ENCODE data around the gene ITPRIP. TPM values are rescaled to one million over a fixed set of nuclear protein-coding genes. Genes with fewer than 3 reads are reported as not detected.

ITPRIP gene
- total and polyA plus RNA-seq, 9 donors, result 10.1 to 38.1 (median 24.7) TPM

GRCh38 chr10:104324931-104325330 is 13.3 kb downstream of the ITPRIP start:
- no peaks in the 10 kb centered on the region for H3K36me3 ChIP-seq
- H3K4me1 ChIP-seq (ENCODE audit: insufficient read depth), result peaks cover 43% of the 10 kb centered on the region
- no peaks in the 10 kb centered on the region for H3K27me3 ChIP-seq
- H3K27ac ChIP-seq, result no peak overlapping the region
- TF ChIP-seq CTCF (IDR thresholded peaks at IDR 0.05) (no peak), EP300 (IDR thresholded peaks at IDR 0.05) (no peak), POLR2A (IDR thresholded peaks at IDR 0.05) (no peak)
- 94 to 98% (median 96%) methylated on average over 10 of the region's 10 CpGs for WGBS, 3 donors
- no peaks in the 10 kb centered on the region for H3K9me3 ChIP-seq
- H3K4me3 ChIP-seq, result no peak overlapping the region
- no peak for DNase-seq
- intact Hi-C loops (cut with DNase I), result no loop called here

GRCh38 chr10:104324221-104324686 is 14.0 kb downstream of the ITPRIP start:
- intact Hi-C loops (cut with DNase I), result no loop called here
- 84 to 87% (median 86%) methylated on average over 9 of the region's 9 CpGs for WGBS, 3 donors
- peak in 3 of 5 donors; percentile 7 to 25 (median 14) for DNase-seq
- Histone ChIP-seq H3K9me3 (no peaks in the 10 kb centered on the region), H3K27me3 (no peaks in the 10 kb centered on the region), H3K27ac (no peak overlapping the region), H3K4me1 (ENCODE audit: insufficient read depth) (peaks cover 37% of the 10 kb centered on the region), H3K4me3 (no peak overlapping the region), H3K36me3 (no peaks in the 10 kb centered on the region)
- TF ChIP-seq EP300 (IDR thresholded peaks at IDR 0.05) (no peak), CTCF (IDR thresholded peaks at IDR 0.05) (no peak), POLR2A (IDR thresholded peaks at IDR 0.05) (no peak)

GRCh38 chr10:104323760-104324201 is 14.5 kb downstream of the ITPRIP start:
- peak in 1 of 5 donors; percentile 7 for DNase-seq
- peaks cover 38% of the 10 kb centered on the region for H3K4me1 ChIP-seq (ENCODE audit: insufficient read depth)
- TF ChIP-seq EP300 (IDR thresholded peaks at IDR 0.05) (no peak), POLR2A (IDR thresholded peaks at IDR 0.05) (no peak), CTCF (IDR thresholded peaks at IDR 0.05) (no peak)
- intact Hi-C loops (cut with DNase I), result no loop called here
- no peaks in the 10 kb centered on the region for H3K27me3 ChIP-seq
- no peak overlapping the region for H3K27ac ChIP-seq
- H3K36me3 ChIP-seq, result no peaks in the 10 kb centered on the region
- 95 to 96% (median 96%) methylated on average over 4 of the region's 4 CpGs for WGBS, 3 donors
- H3K9me3 ChIP-seq, result no peaks in the 10 kb centered on the region
- H3K4me3 ChIP-seq, result no peak overlapping the region

- peak in 1 of 5 donors; percentile 9 for DNase-seq
- 82 to 88% (median 87%) methylated on average over 1 of the region's 1 CpG for WGBS, 3 donors
Observed at GRCh38 chr10:104323085-104323484, 15.2 kb downstream of the ITPRIP start.

More at GRCh38 chr10:104323085-104323484, 15.2 kb downstream of the ITPRIP start:
- TF ChIP-seq EP300 (IDR thresholded peaks at IDR 0.05) (no peak), POLR2A (IDR thresholded peaks at IDR 0.05) (no peak), CTCF (IDR thresholded peaks at IDR 0.05) (no peak)
- intact Hi-C loops (cut with DNase I), result no loop called here
- Histone ChIP-seq H3K9me3 (no peaks in the 10 kb centered on the region), H3K4me1 (ENCODE audit: insufficient read depth) (peaks cover 36% of the 10 kb centered on the region), H3K27ac (no peak overlapping the region), H3K4me3 (no peak overlapping the region), H3K27me3 (no peaks in the 10 kb centered on the region), H3K36me3 (no peaks in the 10 kb centered on the region)
